ENCODE data around the gene RELN.

DNA sequence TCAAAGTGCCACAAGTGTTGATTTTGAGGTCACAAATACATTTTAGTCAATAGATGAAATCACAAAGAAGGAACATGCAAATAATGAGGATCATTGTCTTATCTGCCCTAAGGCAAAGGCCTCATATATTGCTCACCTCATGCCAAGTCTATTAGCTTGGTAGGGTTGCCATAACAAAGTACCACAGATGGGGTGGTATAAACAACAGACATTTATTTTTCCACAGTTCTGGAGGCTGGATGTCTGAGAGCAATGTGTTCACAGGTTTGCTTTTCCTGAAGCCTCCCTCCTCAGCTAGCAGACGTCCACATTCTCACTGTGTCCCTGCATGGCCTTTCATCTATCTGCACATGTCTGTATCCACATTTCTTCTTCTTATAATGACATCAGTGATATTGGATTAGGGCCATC lies 59.6 kb downstream of the RELN start:
- TF ChIP-seq, protein P1, sequence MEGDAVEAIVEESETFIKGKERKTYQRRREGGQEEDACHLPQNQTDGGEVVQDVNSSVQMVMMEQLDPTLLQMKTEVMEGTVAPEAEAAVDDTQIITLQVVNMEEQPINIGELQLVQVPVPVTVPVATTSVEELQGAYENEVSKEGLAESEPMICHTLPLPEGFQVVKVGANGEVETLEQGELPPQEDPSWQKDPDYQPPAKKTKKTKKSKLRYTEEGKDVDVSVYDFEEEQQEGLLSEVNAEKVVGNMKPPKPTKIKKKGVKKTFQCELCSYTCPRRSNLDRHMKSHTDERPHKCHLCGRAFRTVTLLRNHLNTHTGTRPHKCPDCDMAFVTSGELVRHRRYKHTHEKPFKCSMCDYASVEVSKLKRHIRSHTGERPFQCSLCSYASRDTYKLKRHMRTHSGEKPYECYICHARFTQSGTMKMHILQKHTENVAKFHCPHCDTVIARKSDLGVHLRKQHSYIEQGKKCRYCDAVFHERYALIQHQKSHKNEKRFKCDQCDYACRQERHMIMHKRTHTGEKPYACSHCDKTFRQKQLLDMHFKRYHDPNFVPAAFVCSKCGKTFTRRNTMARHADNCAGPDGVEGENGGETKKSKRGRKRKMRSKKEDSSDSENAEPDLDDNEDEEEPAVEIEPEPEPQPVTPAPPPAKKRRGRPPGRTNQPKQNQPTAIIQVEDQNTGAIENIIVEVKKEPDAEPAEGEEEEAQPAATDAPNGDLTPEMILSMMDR (IDR thresholded peaks at IDR 0.05 in 2 of 3, conservative IDR thresholded peaks at IDR 0.05 in 1 of 3; ENCODE audit: insufficient read depth in 2 of 3, low read depth in 1 of 3, low read length in 3 of 3) = no peak
- TF ChIP-seq ZNF134 (CRISPR knock-in tag; conservative IDR thresholded peaks at IDR 0.05) = no peak
- TF ChIP-seq NFRKB (IDR thresholded peaks at IDR 0.05; ENCODE audit: low read depth) = no peak
- no peak for TF ChIP-seq NR2C2 (CRISPR knock-in tag; IDR thresholded peaks at IDR 0.05)
- TF ChIP-seq NR2C2 (tag; IDR thresholded peaks at IDR 0.05) = no peak
- no peak for TF ChIP-seq ZNF644 (tag; IDR thresholded peaks at IDR 0.05; ENCODE audit: low read depth)
- TF ChIP-seq, protein P2, sequence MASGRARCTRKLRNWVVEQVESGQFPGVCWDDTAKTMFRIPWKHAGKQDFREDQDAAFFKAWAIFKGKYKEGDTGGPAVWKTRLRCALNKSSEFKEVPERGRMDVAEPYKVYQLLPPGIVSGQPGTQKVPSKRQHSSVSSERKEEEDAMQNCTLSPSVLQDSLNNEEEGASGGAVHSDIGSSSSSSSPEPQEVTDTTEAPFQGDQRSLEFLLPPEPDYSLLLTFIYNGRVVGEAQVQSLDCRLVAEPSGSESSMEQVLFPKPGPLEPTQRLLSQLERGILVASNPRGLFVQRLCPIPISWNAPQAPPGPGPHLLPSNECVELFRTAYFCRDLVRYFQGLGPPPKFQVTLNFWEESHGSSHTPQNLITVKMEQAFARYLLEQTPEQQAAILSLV (tag; IDR thresholded peaks at IDR 0.05) = no peak
- TF ChIP-seq EZH2 (IDR thresholded peaks at IDR 0.05; ENCODE audit: borderline replicate concordance, low read depth, low read length) = no peak
- TF ChIP-seq ELF1 (tag; IDR thresholded peaks at IDR 0.05) = no peak
- TF ChIP-seq SP1 (CRISPR knock-in tag; IDR thresholded peaks at IDR 0.05) = no peak
- TF ChIP-seq, protein P3, sequence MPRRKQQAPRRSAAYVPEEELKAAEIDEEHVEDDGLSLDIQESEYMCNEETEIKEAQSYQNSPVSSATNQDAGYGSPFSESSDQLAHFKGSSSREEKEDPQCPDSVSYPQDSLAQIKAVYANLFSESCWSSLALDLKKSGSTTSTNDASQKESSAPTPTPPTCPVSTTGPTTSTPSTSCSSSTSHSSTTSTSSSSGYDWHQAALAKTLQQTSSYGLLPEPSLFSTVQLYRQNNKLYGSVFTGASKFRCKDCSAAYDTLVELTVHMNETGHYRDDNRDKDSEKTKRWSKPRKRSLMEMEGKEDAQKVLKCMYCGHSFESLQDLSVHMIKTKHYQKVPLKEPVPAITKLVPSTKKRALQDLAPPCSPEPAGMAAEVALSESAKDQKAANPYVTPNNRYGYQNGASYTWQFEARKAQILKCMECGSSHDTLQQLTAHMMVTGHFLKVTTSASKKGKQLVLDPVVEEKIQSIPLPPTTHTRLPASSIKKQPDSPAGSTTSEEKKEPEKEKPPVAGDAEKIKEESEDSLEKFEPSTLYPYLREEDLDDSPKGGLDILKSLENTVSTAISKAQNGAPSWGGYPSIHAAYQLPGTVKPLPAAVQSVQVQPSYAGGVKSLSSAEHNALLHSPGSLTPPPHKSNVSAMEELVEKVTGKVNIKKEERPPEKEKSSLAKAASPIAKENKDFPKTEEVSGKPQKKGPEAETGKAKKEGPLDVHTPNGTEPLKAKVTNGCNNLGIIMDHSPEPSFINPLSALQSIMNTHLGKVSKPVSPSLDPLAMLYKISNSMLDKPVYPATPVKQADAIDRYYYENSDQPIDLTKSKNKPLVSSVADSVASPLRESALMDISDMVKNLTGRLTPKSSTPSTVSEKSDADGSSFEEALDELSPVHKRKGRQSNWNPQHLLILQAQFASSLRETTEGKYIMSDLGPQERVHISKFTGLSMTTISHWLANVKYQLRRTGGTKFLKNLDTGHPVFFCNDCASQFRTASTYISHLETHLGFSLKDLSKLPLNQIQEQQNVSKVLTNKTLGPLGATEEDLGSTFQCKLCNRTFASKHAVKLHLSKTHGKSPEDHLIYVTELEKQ (CRISPR knock-in tag; IDR thresholded peaks at IDR 0.05) = no peak
- TF ChIP-seq CREBBP (IDR thresholded peaks at IDR 0.05; ENCODE audit: low read depth, low read length) = no peak
- no peak for TF ChIP-seq RFX5 (IDR thresholded peaks at IDR 0.05; ENCODE audit: low read depth, low read length)
- TF ChIP-seq ZNF347 (CRISPR knock-in tag; IDR thresholded peaks at IDR 0.05; ENCODE audit: low read depth) = no peak
